ENCODE results near the gene ZNF597.
"Not testable (repeated sequence)": the region's sequence is repeated elsewhere in the genome, so short reads cannot be mapped to it uniquely, and the experiment has no call there.

ZNF597 gene

DNA sequence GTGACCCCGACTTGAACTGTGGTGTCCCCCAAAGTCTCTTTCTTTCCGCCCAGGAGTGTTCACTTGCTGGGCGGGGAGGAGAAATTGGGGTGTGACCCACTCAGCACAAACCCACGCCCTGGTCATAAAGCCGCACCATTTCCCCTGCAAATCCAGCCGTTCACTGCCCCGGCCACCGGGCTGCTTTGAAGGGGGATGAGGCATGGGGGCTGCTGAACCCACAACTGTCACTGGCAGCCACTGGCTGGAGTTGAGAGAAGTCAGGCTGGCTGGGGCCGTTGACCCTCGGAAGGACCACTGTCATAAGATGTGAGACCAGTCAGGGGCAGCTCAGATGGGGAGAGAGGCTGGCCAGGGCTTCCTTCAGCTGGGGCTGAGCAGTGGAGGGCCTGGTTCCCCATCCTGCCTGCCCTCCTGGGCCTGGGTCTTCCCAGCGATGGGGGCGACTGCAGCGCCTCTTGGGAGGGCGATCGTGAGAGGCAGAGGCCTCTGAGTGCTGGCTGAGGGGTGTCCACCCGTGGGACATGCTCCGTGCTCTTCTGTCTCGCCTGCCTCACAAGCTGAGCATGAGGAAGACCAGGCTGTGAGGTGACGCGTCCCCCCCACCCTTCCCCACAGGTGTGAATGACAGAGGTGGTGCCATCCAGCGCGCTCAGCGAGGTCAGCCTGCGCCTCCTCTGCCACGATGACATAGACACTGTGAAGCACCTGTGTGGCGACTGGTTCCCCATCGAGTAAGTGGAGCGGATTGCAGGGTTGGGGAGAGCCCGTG lies 32.5 kb upstream of the ZNF597 start:
- DNase-seq (ENCODE audit: low read depth in 2 of 3, low spot score in 1 of 3) = no peak

DNA sequence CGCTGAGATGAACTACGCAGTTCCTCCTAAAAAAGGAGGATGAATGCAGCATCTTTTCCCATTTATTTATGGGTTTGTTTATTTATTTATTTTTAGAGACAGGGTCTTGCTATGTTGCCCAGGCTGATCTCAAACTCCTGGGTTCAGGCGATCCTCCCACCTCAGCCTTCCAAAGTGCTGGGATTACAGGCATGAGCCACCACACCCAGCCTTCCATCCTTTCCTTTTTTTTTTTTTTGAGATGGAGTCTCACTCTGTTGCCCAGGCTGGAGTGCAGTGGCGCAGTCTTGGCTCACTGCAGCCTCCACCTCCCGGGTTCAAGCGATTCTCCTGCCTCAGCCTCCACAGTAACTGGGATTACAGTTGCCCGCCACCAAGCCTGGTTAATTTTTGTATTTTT lies 31.6 kb upstream of the ZNF597 start:
- not testable (repeated sequence) for DNase-seq (ENCODE audit: low read depth in 2 of 3, low spot score in 1 of 3)

DNA sequence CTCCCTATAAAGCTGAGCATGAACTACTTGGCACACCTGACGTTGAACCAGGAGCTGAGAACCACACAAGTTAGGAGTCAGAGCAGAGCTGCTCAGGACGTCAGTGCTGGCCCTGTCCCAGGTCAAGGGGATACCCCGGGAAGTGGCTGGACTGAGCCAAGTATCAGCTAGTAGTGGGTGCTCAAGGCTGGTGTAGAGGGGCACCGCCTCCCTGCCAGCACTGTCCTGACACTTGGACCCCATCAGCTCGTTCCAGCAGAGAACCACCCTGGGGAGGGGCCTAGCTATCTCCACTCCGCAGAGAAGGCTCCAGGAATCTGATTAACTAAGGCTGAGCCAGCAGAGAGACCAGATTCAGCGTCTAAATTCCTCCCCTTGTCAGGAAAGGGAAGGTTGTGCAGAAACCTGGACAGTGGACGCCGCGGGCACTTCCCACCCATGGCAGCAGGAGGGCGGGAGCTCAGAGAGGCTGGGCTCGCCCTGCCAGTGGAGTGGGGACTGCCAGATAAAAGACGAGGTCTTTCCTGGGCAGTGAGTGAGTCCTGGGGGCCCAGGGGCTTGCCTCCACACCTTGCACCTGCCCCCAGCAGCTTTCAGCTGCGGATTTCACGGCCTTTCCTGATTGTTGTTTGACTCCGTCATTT lies 31.0 kb upstream of the ZNF597 start:
- DNase-seq (ENCODE audit: low read depth in 2 of 3, low spot score in 1 of 3) = no peak

DNA sequence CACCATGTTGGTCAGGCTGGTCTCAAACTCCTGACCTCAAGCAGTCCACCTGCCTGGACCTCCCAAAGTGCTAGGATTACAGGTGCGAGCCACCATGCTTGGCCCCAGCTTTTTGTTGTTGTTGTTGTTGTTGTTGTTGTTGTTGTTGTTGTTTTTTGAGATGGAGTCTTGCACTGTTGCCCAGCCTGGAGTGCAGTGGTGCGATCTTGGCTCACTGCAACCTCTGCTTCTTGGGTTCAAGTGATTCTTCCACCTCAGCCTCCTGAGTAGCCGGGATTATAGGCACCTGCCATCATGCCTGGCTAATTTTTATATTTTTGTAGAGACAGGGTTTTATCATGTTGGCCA lies 30.3 kb upstream of the ZNF597 start:
- DNase-seq (ENCODE audit: low read depth in 2 of 3, low spot score in 1 of 3) = not testable (repeated sequence)

DNA sequence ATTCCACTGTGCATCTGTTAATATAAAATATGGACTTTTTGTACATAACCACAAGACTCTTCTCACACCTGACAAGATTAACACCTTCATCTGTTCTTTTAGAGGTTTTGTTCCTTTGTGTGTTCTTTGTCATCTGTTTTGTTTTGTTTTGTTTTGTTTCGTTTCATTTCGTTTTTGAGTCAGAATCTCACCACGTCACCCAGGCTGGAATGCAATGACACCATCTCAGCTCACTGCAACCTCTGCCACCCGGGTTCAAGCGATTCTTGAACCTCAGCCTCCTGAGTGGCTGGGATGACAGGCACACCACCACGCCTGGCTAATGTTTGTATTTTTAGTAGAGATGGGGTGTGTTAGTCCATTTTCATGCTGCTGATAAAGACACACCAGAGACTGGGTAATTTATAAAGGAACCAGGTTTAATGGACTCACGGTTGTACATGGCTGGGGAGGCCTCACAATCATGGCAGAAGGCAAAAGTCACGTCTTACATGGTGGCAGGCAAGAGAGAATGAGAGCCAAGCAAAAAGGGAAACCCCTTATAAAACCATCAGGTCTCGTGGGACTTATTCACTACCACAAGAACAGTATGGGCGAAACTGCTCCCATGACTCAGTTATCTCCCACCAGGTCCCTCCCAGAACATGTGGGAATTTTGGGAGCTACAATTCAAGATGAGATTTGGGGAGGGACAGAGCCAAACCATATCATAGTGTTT lies 29.7 kb upstream of the ZNF597 start:
- no peak for DNase-seq (ENCODE audit: low read depth in 2 of 3, low spot score in 1 of 3)

DNA sequence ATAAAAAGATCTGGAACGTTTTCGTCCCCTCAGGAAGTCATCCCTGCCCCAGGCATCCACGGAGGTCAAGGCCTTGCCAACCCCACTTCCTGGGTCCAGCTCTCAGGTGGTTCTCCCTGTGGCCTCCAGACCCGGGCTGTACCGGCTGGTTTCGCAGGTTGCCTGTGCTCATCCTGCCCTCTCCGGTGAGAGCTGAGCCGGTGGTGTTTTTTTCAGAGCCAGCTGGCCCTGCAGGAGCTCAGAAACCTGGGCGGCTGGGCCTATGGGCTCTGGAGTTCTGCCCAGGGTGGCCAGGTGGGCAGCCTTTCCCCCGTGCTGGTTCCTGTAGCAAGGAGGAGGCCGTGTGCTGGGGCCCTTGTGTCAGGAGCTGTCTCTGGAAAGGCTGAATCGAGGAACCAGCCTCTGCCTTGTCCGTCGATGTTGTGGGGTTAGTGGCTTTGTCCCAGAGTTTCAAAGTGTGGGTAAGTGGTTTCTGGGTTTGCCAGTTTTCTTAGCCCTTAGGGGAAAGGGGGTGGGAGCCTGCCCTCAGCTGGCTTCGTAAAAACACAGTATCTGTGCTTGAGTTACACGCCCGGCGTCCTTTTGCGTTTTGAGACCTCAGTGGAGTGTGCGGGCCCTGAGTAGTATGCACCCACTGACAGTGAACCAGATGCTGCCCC lies 28.3 kb upstream of the ZNF597 start:
- no peak for DNase-seq (ENCODE audit: low read depth in 2 of 3, low spot score in 1 of 3)

DNA sequence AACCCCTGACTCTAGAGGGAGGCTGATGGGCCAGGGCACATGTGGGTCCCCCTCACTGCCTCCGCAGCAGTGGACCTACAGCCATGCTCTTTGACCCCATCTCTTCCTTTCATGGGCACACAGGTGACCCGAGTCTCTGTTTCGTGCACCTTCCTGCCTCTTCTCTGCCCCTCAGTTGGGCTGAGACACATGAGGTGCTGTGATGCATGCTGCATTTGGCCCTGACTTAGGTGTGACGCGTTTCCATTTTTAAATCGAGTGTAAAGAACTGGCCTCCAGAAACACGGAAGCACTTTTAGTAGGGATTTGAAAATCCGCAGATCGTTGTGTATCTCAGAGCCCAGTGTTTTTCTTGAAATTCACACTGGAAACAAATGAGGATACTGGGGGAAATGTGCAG lies 27.4 kb upstream of the ZNF597 start:
- no peak for DNase-seq (ENCODE audit: low read depth in 2 of 3, low spot score in 1 of 3)

DNA sequence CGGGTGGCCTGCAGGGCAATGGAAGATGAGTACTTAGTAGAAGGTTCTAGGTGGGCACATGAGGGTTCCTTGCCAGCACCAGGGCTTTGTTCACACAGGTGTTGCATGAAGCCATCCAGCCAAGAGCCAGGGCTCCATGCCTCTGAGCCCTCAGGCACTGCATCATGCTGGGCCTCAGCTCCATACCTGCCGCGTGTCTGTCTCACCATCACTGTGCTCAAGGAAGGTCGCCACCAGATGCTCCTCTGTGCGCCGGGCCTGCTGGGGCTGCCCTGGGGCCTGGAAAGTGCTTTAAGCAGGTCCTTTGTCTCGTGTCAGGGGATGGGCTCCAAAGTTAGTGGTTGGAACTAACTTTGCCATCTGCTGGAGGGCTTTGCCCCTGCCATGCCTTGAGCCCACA lies 26.4 kb upstream of the ZNF597 start:
- no peak for DNase-seq (ENCODE audit: low read depth in 2 of 3, low spot score in 1 of 3)

DNA sequence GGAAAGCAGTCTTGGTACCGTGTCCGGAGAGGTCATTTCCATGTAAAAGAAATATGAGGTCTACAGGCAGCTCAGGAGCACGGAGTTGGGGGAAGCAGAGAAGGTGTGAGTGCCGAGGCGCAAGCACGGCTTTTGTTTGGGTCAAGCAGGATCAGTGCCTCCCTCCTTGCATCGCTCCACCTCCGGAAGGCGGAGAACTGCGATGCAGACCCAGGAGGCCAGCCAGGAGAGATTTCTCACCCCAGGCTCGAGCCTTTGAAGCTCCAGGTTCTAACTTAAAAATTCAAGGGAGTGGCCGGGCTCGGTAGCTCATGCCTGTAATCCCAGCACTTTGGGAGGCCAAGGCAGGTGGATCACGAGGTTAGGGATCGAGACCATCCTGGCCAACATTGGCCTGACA lies 25.2 kb upstream of the ZNF597 start:
- no peak for DNase-seq (ENCODE audit: low read depth in 2 of 3, low spot score in 1 of 3)

DNA sequence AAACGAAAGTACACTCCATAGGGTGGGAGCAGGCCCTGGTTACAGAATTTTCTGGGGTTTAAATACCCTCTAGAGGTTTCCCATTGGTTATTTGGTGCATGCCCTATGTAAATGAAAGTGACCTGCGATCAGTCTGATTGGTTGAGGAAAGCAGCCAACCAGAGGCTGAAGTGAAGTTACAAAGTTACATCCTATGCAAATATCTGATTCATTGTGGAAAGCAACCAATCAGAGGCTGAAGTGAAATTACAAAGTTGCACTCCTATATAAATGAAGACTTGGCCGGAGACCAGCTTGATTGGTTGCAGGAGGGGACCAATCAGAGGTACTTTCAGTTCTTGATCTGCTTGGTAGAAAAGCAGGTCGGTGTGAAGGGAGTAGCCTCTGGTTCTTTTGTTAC lies 24.6 kb upstream of the ZNF597 start:
- no peak for DNase-seq (ENCODE audit: low read depth in 2 of 3, low spot score in 1 of 3)

DNA sequence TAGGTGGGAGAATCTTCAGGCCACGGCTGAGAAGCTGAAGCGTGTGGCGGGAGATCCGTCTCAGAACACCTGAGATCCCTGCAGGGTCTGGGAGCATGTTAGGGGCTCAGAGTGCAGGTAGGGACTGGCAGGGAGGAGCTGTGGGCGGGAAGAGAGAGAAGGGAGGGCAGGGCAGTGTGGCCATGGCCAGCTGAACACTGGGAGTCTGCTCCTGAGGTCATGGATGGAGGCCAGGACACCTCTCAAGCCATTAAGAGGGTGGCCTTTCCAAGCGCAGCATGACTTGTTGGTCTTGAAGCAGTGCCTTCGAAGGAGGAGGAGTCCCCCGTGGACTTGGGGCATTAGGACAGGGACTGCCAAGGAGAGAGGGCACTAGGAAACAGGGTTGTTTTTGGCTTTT lies 23.9 kb upstream of the ZNF597 start:
- DNase-seq (ENCODE audit: low read depth in 2 of 3, low spot score in 1 of 3) = no peak

DNA sequence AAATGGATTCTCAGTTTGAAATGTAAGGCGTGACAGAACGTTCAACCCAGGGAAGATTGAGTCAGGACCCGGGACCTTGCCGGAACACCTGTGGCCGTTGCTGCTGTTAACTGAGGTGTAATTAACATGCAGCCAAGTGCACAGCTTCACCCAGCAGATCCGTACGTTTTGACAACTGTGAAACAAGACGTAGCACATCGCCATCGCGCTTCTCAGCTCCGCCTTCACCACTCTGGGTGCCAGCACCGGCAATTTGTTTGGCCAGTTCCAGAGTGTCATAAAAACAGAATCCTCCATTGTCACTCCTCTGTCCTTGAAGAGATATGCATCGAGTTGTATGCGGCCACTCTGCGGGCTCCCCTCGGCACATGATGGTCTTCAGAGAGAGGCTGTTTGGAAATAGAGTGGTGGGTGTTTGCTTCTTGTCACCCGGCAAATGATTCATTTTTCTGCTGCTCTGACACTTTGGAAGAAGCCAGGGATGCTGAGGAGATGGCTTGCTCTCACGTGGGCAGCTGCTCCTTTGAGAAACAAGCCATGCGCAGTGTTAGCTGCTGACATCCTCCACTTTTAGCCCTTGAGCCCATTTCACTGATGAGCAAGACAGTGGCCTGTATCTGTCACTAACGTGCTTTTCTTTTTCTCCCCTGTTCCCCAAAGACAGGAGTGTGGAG lies 22.7 kb upstream of the ZNF597 start:
- no peak for DNase-seq (ENCODE audit: low read depth in 2 of 3, low spot score in 1 of 3)

DNA sequence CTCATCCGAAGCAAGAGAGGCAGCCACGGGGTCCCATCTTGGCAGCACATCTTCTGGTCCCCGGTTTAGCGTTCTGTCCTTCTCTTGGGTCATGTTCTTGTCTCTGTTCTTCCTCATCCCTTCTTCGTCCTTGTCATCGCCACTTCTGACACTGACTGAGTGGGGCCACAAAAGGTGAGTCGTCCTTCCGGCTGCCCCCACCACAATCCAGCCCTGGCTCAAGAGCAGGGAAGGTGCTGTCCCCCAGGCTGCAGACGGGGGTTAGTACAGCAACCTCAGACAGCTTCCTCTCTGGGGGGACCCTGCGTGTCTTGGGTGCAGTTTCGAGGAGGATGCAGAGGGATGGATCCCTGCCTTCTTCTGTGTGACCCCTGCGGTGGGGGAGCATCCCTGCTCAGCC lies 22.0 kb upstream of the ZNF597 start:
- no peak for DNase-seq (ENCODE audit: low read depth in 2 of 3, low spot score in 1 of 3)

DNA sequence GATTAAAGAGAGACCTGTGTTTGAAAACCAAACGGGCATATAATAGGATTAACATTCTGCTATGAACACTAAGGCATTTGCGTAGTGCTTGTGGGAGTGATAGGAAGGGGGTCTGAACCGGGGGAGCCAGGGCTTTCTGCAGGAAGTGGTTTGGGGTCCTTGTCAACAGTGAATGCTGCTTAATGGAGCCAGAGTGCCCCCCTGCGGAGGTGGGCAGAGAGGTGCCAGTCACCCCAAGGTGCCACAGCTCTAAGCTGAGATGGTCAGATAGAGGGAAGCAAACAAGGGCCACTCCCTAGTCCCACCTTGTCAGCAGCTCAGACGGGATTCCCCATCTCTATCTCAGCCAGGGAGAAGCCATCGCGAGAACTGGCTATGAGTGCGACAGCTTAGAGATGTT lies 17.8 kb upstream of the ZNF597 start:
- DNase-seq (ENCODE audit: low read depth in 2 of 3, low spot score in 1 of 3) = no peak

DNA sequence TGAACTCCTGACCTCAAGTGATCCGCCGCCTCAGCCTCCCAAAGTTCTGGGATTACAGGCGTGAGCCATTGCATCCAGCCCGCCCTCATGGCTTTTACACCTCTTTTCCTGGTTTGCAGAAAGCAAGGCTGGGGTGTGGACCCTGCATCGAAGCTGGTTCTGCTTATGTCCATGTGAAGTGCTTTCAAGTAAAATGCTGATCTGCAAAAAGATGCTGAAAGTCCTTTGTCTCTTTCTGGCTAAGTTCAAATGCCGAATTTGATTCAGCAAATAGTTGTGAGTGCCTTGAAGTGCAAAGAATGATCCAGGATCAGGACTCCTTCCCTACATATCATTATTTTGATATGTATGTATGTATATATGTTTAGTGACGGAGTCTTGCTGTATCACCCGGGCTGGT lies 17.3 kb upstream of the ZNF597 start:
- no peak for DNase-seq (ENCODE audit: low read depth in 2 of 3, low spot score in 1 of 3)

DNA sequence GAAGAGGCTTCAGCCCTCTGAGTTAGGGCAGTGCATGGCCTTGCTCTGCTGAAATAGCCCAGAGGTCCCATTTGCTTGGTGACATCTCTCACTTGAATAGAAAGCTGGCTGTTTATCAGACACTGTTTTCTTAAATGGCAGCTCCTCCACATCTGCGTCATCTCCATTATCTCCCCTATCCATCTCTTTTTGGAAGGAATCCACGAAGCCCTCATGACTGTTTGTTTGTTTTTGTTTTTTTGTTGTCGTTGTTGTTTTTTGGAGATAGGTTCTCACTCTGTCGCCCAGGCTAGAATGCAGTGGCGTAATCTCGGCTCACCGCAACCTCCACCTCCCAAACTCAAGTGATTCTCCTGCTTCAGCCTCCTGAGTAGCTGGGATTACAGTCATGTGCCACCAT lies 16.8 kb upstream of the ZNF597 start:
- no peak for DNase-seq (ENCODE audit: low read depth in 2 of 3, low spot score in 1 of 3)

DNA sequence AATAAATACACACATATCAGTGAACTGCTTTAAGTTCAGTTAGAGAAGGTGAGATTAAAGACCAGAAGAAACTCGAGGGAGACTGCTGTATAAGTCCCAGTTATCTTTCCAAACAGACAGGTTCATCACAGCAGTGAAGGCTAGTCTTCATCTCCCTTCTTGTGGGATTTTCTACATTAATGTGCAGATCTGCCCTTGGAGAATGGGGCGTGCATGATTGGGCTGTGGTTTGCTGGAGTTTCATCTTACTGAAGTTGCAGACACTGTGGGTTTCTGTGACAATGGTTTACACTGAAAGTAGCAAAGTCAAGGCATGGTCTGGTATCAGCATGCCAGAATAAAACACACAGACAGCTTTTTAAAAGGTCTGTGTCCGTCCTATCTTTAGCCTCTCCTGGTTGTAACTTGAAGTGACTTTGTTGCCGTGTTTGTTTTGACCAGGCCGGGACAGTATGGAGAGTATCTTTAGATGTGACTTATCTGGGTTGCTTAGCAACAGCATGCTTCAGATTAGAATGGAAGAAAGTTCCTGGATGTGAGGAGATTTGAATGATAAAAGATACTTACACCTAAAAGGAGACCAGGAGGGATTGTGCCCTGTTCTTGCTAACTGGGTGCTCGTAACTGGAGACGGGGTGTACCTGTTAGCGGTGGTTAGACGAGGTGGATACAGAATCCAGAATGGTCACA lies 16.2 kb upstream of the ZNF597 start:
- DNase-seq (ENCODE audit: low read depth in 2 of 3, low spot score in 1 of 3) = no peak

DNA sequence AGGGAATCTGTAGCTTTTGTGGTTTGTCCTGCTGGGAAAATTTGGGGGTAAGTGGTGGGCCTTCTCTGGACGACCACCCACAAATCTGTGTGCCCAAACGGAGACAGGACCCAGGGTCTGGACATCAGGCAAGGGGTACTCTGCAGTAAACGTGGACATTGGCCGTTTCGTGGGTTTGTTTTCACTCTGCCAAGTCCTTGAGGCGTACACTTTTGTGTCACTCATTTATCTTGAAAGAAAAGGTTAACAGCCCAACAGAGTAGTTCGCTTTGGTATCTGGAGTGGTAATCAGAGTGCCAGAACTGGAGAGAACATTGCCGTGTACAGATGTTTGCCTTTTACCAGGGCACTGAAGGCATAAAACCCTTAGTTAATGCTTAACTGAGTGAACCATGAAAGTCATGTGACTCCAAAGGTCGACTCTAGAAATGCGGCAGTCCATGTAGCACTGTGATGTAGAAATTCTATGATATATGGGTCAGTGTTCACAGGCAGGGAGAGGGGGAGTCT lies 15.6 kb upstream of the ZNF597 start:
- DNase-seq (ENCODE audit: low read depth in 2 of 3, low spot score in 1 of 3) = no peak

DNA sequence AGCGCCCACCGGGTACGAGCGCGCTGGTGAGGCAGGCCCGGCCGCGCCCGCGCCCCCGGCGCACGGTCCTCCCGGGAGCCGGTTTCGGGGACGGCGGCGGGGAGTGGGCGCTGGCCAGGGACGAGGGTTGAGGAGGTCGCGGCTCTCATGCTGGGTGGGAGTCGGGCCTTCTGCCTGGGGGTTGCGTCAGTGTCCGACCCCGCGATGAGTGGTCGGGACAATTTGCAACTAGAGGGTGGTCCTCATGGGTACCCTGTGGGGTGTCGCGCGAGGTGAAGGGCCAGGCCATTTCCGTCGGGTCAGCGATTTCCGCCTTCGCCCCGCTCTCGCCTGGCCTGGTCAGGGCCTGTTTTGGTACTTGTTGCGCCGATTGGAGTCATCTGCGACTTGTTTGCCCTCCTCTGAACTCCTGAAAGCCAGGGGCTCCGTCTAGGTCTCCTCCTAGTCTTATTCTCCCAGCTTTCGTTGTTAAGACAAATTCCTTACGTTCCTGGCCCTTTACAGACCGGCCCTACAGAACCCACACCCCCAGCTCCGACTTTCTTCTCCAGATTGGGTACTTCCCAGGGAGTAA lies 15.1 kb upstream of the ZNF597 start:
- no peak for DNase-seq (ENCODE audit: low read depth in 2 of 3, low spot score in 1 of 3)
